ENCODE results near the gene PDE10A.

The PDE10A gene

GRCh38 chr6:165458134-165458533 is 204.9 kb downstream of the PDE10A start:
- DNase-seq = no peak

- no peak for DNase-seq
Observed at GRCh38 chr6:165456286-165456685, 206.8 kb downstream of the PDE10A start.

GRCh38 chr6:165455488-165455887 is 207.6 kb downstream of the PDE10A start:
- no peak for DNase-seq

GRCh38 chr6:165453395-165453794 is 209.6 kb downstream of the PDE10A start:
- DNase-seq = no peak

GRCh38 chr6:165451838-165452237 is 211.2 kb downstream of the PDE10A start:
- DNase-seq = no peak

GRCh38 chr6:165448210-165448609 is 214.8 kb downstream of the PDE10A start:
- no peak for DNase-seq

- no peak for DNase-seq
Observed at GRCh38 chr6:165447141-165447540, 215.9 kb downstream of the PDE10A start.

GRCh38 chr6:165446331-165446730 is 216.7 kb downstream of the PDE10A start:
- DNase-seq = no peak

GRCh38 chr6:165443462-165443861 is 219.6 kb downstream of the PDE10A start:
- no peak for DNase-seq

GRCh38 chr6:165441181-165441580 is 221.9 kb downstream of the PDE10A start:
- no peak for DNase-seq

GRCh38 chr6:165439928-165440554 is 223.0 kb downstream of the PDE10A start:
- DNase-seq = peak; percentile 65

GRCh38 chr6:165426892-165427291 is 236.1 kb downstream of the PDE10A start:
- no peak for DNase-seq

GRCh38 chr6:165422192-165422591 is 240.8 kb downstream of the PDE10A start:
- no peak for DNase-seq

- no peak for DNase-seq
Observed at GRCh38 chr6:165417278-165417865, 245.7 kb downstream of the PDE10A start.

- DNase-seq = no peak
Observed at GRCh38 chr6:165404697-165405096, 258.3 kb downstream of the PDE10A start.

- DNase-seq = no peak
Observed at GRCh38 chr6:165404296-165404695, 258.7 kb downstream of the PDE10A start.

- no peak for DNase-seq
Observed at GRCh38 chr6:165403006-165403595, 259.9 kb downstream of the PDE10A start.

GRCh38 chr6:165401092-165401491 is 261.9 kb downstream of the PDE10A start:
- no peak for DNase-seq

GRCh38 chr6:165390475-165390874 is 272.6 kb downstream of the PDE10A start:
- DNase-seq = no peak

GRCh38 chr6:165389534-165389933 is 273.5 kb downstream of the PDE10A start:
- DNase-seq = no peak

- DNase-seq = no peak
Observed at GRCh38 chr6:165383323-165383722, 279.7 kb downstream of the PDE10A start.

GRCh38 chr6:165376100-165376499 is 286.9 kb downstream of the PDE10A start:
- no peak for DNase-seq

GRCh38 chr6:165365371-165365770 is 297.7 kb downstream of the PDE10A start:
- no peak for DNase-seq

GRCh38 chr6:165345700-165346099 is 317.3 kb downstream of the PDE10A start:
- DNase-seq = no peak

GRCh38 chr6:165340532-165340931 is 322.5 kb downstream of the PDE10A start:
- DNase-seq = no peak
